Frontal cortex (tissue), 4 donors: ENCODE results near the gene SPEG. TPM values are rescaled to one million over a fixed set of nuclear protein-coding genes. Genes with fewer than 3 reads are reported as not detected.

Experiments
- DNase-seq, 2 donors: peaks; one replicate each; pipeline ENCODE4 v3.0.0; 2012; ENCODE audit warnings: low spot score in 2 of 2
- FAIRE-seq: peaks from 2 replicates; lab custom pipeline; 2012; peaks lifted over from hg19 to GRCh38; lab: Jason Lieb, UNC
- total RNA-seq: library from RNA; depleted of rRNA; stranded (reverse); fragments of >200 nt; gene quantifications from one replicate; pipeline ENCODE4 v1.2.3, GENCODE V29; 2014
- donor health status: control.
- donor health status: control.
- donor health status: control.

Gene SPEG
- total RNA-seq, 1 donor from 2014 or later: 13.0 TPM

DNA sequence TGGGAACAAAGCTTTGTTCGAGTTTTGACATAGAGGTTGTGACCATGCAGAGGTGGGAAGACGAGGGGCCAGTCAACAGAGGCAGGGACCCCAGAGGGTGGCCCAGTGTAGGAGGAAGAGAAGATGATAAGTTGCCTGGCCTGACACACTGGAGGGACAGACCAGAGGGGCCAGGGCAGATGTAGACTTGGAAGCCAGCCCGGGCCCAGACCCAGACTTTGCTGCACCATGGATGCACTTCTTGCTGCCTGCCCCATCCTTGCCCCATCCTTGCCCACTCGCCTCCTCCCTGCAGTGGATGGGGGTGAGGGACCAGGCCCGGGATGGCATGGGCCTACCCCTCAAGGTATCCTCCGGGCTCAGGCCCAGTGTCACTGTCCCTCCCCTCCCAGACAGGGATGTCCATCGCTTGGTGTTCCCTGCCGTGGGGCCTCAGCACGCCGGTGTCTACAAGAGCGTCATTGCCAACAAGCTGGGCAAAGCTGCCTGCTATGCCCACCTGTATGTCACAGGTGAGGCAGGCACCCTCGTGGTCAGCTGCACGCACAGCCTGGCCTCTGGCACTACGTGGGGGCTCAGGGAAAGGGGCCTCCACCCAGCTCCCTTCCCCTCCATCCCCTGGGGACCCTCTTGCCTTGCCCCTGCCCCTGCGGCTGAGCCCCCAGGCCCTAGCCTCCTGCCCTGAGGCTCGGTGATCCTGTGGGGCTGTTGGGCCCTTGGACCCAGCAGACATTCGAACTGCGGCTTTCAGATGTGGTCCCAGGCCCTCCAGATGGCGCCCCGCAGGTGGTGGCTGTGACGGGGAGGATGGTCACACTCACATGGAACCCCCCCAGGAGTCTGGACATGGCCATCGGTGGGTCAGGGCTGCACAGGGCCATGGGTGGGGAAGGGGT is 37.1 kb downstream of the SPEG start:
- DNase-seq (no peak), FAIRE-seq (no peak)

DNA sequence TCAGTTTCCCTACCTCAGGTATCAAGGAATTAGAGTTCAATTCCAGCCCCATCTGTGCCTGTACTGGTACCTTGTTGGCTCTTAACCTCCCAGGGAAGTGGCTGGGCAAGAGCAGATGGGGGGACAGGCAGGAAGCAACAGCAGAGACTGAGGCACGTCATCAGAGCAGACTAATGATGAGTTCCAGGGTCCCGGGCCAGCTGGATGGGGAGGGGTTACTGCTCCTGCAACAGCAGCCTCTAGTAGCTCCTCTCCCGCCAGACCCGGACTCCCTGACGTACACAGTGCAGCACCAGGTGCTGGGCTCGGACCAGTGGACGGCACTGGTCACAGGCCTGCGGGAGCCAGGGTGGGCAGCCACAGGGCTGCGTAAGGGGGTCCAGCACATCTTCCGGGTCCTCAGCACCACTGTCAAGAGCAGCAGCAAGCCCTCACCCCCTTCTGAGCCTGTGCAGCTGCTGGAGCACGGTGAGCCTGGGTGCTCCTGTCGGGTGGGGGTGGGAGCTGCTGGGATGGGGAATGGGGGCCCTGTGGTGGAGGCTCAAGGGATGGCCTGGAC is 38.1 kb downstream of the SPEG start:
- no peak for FAIRE-seq

GRCh38 chr2:219473511-219473910 is 38.9 kb downstream of the SPEG start:
- no peak for DNase-seq
- no peak for FAIRE-seq

More for the DNA sequence above, 38.1 kb downstream of the SPEG start:
- no peak for DNase-seq

GRCh38 chr2:219474285-219475060 is 39.8 kb downstream of the SPEG start:
- DNase-seq (no peak), FAIRE-seq (no peak)

- DNase-seq (no peak), FAIRE-seq (no peak)
These were observed 40.6 kb downstream of the SPEG start for GRCh38 chr2:219475278-219475677.

DNA sequence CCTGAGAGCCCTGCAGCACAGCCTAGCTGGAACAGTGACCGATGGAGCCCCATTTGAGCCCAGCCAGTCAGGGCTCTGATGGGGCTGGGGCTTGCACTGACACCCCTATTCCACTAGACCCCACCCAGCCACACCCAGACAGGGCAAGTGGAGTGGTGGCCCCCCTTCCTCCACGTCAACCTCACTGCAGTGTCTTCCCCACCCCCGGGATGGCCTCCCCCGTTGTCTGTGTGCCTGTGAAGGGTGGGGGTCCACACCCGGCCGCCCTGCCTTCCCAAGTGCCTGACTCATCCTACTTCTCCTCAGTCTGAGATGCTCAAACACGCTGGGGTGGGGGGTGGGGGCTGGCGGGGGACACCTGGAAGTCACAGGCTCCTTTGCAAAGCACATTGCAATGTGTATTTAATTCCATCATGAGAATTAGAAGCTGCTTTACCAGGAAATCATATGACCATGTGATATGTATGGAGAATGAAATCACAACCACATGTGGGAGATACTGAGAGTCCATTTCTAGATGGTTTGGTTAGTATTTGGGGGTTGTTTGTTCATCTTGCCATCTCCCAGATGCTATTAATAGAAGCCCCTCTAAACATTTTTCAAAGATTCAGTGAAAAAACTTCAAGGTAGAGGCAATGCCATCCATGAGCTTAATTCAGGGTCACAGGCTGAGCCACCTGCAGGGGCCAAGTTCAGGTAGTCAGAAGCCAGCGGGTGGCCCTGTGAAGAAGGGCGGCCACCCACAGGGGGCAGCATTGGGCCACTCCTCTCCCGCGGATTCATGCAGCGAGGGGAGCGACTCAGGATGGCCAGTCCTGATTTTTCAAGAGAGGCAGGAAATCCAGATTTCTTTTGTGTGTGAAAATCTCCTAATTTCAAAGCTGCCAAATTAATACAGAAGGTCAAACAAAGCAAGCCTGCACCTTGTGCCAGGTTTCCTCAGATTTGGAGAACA is 41.3 kb downstream of the SPEG start:
- DNase-seq: peak in 1 of 2 donors; percentile 76
- FAIRE-seq: no peak

- FAIRE-seq (no peak), DNase-seq (no peak)
These were observed 42.1 kb downstream of the SPEG start for GRCh38 chr2:219476652-219477151.

DNA sequence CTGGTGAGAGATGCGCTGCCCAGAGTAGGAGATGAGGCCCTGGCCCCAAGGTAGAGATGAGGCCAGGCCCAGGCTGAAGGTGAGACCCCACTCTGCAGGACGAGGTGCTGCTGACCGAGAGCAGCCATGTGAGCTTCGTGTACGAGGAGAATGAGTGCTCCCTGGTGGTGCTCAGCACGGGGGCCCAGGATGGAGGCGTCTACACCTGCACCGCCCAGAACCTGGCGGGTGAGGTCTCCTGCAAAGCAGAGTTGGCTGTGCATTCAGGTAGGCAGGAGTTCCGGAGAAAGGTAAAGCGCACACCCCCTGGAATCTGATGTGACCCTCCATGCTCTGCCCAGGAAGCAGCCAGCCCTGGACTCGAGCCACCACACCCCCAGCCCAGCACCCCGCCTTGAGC is 42.5 kb downstream of the SPEG start:
- DNase-seq: no peak

DNA sequence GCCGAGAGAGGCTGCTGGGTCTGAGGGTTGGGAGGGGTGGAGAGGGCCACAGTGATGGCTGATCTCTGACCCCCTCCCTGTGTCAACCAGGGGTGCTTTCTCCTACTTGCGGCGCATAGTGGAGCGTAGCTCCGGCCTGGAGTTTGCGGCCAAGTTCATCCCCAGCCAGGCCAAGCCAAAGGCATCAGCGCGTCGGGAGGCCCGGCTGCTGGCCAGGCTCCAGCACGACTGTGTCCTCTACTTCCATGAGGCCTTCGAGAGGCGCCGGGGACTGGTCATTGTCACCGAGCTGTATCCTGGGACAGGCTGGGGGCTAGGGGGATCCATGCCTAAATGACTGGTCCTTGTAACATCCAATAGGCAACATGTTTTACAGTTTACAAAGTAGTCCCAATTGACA is 43.2 kb downstream of the SPEG start:
- FAIRE-seq (no peak), DNase-seq (no peak)

More for the DNA sequence above, 42.5 kb downstream of the SPEG start:
- FAIRE-seq: no peak

GRCh38 chr2:219478916-219479315 is 44.3 kb downstream of the SPEG start:
- no peak for FAIRE-seq
- no peak for DNase-seq

DNA sequence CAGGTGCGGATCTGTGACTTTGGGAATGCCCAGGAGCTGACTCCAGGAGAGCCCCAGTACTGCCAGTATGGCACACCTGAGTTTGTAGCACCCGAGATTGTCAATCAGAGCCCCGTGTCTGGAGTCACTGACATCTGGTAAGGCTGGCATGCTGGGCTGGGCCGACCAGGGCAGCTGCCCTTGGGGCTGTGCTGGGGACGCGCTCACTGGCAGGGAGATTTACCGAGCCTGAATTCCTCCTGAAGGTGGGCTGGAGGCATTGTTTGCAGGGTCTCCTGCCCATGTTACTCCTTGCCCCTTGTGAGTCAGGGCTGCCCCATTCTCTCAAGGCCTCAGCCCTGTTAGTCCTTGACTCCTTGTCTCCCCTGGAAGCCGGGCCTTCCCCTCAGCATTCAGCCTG is 45.4 kb downstream of the SPEG start:
- FAIRE-seq (no peak), DNase-seq (no peak)

- FAIRE-seq: no peak
- DNase-seq: no peak
These were observed 48.2 kb downstream of the SPEG start for GRCh38 chr2:219482674-219483405.

DNA sequence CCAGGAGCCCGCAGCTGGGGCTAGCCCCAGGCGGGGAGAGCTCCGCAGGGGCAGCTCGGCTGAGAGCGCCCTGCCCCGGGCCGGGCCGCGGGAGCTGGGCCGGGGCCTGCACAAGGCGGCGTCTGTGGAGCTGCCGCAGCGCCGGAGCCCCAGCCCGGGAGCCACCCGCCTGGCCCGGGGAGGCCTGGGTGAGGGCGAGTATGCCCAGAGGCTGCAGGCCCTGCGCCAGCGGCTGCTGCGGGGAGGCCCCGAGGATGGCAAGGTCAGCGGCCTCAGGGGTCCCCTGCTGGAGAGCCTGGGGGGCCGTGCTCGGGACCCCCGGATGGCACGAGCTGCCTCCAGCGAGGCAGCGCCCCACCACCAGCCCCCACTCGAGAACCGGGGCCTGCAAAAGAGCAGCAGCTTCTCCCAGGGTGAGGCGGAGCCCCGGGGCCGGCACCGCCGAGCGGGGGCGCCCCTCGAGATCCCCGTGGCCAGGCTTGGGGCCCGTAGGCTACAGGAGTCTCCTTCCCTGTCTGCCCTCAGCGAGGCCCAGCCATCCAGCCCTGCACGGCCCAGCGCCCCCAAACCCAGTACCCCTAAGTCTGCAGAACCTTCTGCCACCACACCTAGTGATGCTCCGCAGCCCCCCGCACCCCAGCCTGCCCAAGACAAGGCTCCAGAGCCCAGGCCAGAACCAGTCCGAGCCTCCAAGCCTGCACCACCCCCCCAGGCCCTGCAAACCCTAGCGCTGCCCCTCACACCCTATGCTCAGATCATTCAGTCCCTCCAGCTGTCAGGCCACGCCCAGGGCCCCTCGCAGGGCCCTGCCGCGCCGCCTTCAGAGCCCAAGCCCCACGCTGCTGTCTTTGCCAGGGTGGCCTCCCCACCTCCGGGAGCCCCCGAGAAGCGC is 49.1 kb downstream of the SPEG start:
- no peak for FAIRE-seq
- no peak for DNase-seq

DNA sequence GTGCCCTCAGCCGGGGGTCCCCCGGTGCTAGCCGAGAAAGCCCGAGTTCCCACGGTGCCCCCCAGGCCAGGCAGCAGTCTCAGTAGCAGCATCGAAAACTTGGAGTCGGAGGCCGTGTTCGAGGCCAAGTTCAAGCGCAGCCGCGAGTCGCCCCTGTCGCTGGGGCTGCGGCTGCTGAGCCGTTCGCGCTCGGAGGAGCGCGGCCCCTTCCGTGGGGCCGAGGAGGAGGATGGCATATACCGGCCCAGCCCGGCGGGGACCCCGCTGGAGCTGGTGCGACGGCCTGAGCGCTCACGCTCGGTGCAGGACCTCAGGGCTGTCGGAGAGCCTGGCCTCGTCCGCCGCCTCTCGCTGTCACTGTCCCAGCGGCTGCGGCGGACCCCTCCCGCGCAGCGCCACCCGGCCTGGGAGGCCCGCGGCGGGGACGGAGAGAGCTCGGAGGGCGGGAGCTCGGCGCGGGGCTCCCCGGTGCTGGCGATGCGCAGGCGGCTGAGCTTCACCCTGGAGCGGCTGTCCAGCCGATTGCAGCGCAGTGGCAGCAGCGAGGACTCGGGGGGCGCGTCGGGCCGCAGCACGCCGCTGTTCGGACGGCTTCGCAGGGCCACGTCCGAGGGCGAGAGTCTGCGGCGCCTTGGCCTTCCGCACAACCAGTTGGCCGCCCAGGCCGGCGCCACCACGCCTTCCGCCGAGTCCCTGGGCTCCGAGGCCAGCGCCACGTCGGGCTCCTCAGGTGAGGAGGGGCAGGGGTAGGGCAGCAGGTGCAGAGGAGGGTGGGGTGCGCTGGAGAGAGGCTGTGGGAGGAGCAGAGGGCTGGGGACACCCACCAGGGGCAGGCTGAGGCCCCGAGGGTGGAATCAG is 49.9 kb downstream of the SPEG start:
- FAIRE-seq (no peak), DNase-seq (peak in 1 of 2 donors; percentile 48)

GRCh38 chr2:219485201-219485580 is 50.5 kb downstream of the SPEG start:
- DNase-seq (no peak), FAIRE-seq (no peak)

- no peak for FAIRE-seq
- DNase-seq: no peak
These were observed 51.8 kb downstream of the SPEG start for GRCh38 chr2:219486380-219486959.
